Prostate gland (tissue), 2 donors: ENCODE measurements around the gene FAM184B. TPM values are rescaled to one million over a fixed set of nuclear protein-coding genes. Genes with fewer than 3 reads are reported as not detected.
"Not testable (repeated sequence)": the region's sequence is repeated elsewhere in the genome, so short reads cannot be mapped to it uniquely, and the experiment has no call there.

Experiments
- DNase-seq: peaks from one replicate; pipeline ENCODE4 v3.0.0-alpha.2; 2019; ENCODE audit warnings: low spot score
- H3K27ac ChIP-seq, 2 donors: fragments of 200-600 bp; sonication (generic); 2 replicates each; pipeline ENCODE4 v1.5.1; 2017 to 2019
- H3K27me3 ChIP-seq: fragments of 200-600 bp; sonication (generic); replicated peaks from 2 replicates; pipeline ENCODE4 v1.5.1; 2019; ENCODE audit not compliant: insufficient read depth
- H3K36me3 ChIP-seq, 2 donors: fragments of 200-600 bp; sonication (generic); 1 replicate in 1 of 2; 2 replicates in 1 of 2; pipeline versions ENCODE4 v1.5.1 to v1.8.1; 2017 to 2019
- H3K4me1 ChIP-seq: fragments of 200-600 bp; sonication (generic); replicated peaks from 2 replicates; pipeline ENCODE4 v1.5.1; 2019
- H3K4me3 ChIP-seq, 2 donors: fragments of 200-600 bp; sonication (generic); 2 replicates each; pipeline ENCODE4 v1.5.1; 2017 to 2019
- H3K9me3 ChIP-seq: fragments of 200-600 bp; sonication (generic); 2 replicates; pipeline ENCODE4 v1.5.1; 2017
- CTCF ChIP-seq, 4 experiments: fragments of 200-600 bp in 2 of 4; fragments of 450-650 bp in 2 of 4; sonication (generic) in 2 of 4; IDR thresholded peaks; 1 replicate in 3 of 4; 2 replicates in 1 of 4; pipeline ENCODE4 v1.5.1; 2016 to 2019; ENCODE audit warnings: antibody characterized with exemption in 4 of 4, mild to moderate bottlenecking in 2 of 4, moderate library complexity in 2 of 4
- POLR2A ChIP-seq: fragments of 450-650 bp; IDR thresholded peaks from one replicate; pipeline ENCODE4 v1.6.1; 2016; ENCODE audit warnings: antibody characterized with exemption, mild to moderate bottlenecking
- POLR2AphosphoS5 ChIP-seq: sonication (generic); formaldehyde crosslinking; IDR thresholded peaks from one replicate; pipeline ENCODE4 v1.6.1; 2017; ENCODE audit warnings: antibody characterized with exemption
- WGBS: methylation state at CpG from one replicate; pipeline ENCODE4 v1.1.5; 2018; 5-methylcytosine and 5-hydroxymethylcytosine counted together
- intact Hi-C: fragments of 100-400 bp; cut with DNase I; formaldehyde crosslinking; loops from one replicate; pipeline ENCODE4 v1.14.2; 2022
- total RNA-seq, 2 donors: library from RNA; depleted of rRNA; stranded (reverse); fragments of >200 nt; gene quantifications; one replicate each; pipeline ENCODE4 v1.1.0, GENCODE V29; 2016

The FAM184B gene
- total RNA-seq, 2 donors from 2014 or later: 0.09 to 0.34 TPM

GRCh38 chr4:17717301-17717700 is 64.1 kb downstream of the FAM184B start:
- Histone ChIP-seq H3K27me3 (no peaks in the 10 kb centered on the region), H3K36me3 (no peaks in the 10 kb centered on the region), H3K4me1 (no peaks in the 10 kb centered on the region), H3K4me3 (no peak overlapping the region), H3K27ac (no peak overlapping the region), H3K9me3 (no peaks in the 10 kb centered on the region)
- DNase-seq: no peak
- TF ChIP-seq CTCF (IDR thresholded peaks at IDR 0.05): no peak
- no peak for TF ChIP-seq POLR2A
- no peak for TF ChIP-seq POLR2AphosphoS5
- intact Hi-C loops: no loop called here
- 71% methylated on average over 5 of the region's 5 CpGs for whole genome bisulfite sequencing

- Histone ChIP-seq H3K27me3 (no peaks in the 10 kb centered on the region), H3K9me3 (no peaks in the 10 kb centered on the region), H3K36me3 (no peaks in the 10 kb centered on the region), H3K4me1 (no peaks in the 10 kb centered on the region), H3K27ac (no peak overlapping the region), H3K4me3 (no peak overlapping the region)
- intact Hi-C loops: no loop called here
- WGBS: 85% methylated on average over 2 of the region's 2 CpGs
- TF ChIP-seq CTCF (IDR thresholded peaks at IDR 0.05) (no peak), POLR2AphosphoS5 (no peak), POLR2A (no peak)
- DNase-seq: no peak
These were observed 65.9 kb downstream of the FAM184B start for GRCh38 chr4:17715511-17715910.

GRCh38 chr4:17713779-17714178 is 67.6 kb downstream of the FAM184B start:
- H3K9me3 ChIP-seq: no peaks in the 10 kb centered on the region
- no peaks in the 10 kb centered on the region for H3K36me3 ChIP-seq
- H3K4me1 ChIP-seq: no peaks in the 10 kb centered on the region
- H3K27ac ChIP-seq: no peak overlapping the region
- DNase-seq: no peak
- intact Hi-C loops: no loop called here
- no peak for TF ChIP-seq POLR2A
- TF ChIP-seq CTCF (IDR thresholded peaks at IDR 0.05): no peak
- TF ChIP-seq POLR2AphosphoS5: no peak
- whole genome bisulfite sequencing: 94% methylated on average over 5 of the region's 5 CpGs
- H3K27me3 ChIP-seq: peaks cover 5% of the 10 kb centered on the region
- H3K4me3 ChIP-seq: no peak overlapping the region

- no peak for TF ChIP-seq POLR2A
- Histone ChIP-seq H3K36me3 (no peaks in the 10 kb centered on the region), H3K27ac (no peak overlapping the region), H3K4me3 (no peak overlapping the region), H3K9me3 (no peaks in the 10 kb centered on the region), H3K27me3 (peaks cover 6% of the 10 kb centered on the region), H3K4me1 (no peaks in the 10 kb centered on the region)
- WGBS: 77% methylated on average over 5 of the region's 5 CpGs
- intact Hi-C loops: no loop called here
- no peak for DNase-seq
These were observed 69.3 kb downstream of the FAM184B start for GRCh38 chr4:17712166-17712565.

- DNase-seq, H3K9me3 ChIP-seq, H3K27ac ChIP-seq, H3K4me1 ChIP-seq, intact Hi-C loops, H3K27me3 ChIP-seq, H3K4me3 ChIP-seq, H3K36me3 ChIP-seq: not testable (repeated sequence)
- 87% methylated on average over 8 of the region's 8 CpGs for WGBS
These were observed 70.2 kb downstream of the FAM184B start for GRCh38 chr4:17711206-17711605.

- Histone ChIP-seq H3K4me3 (no peak overlapping the region), H3K27me3 (peaks cover 6% of the 10 kb centered on the region), H3K9me3 (no peaks in the 10 kb centered on the region), H3K4me1 (no peaks in the 10 kb centered on the region), H3K27ac (no peak overlapping the region), H3K36me3 (no peaks in the 10 kb centered on the region)
- DNase-seq: no peak
- intact Hi-C loops: no loop called here
- 50% methylated on average over 8 of the region's 8 CpGs for WGBS
- TF ChIP-seq CTCF (IDR thresholded peaks at IDR 0.05) (no peak), POLR2AphosphoS5 (no peak), POLR2A (no peak)
These were observed 71.7 kb downstream of the FAM184B start for GRCh38 chr4:17709763-17710068.
